H1 (cell line): ENCODE results near the gene C20orf202. TPM values are rescaled to one million over a fixed set of nuclear protein-coding genes. Genes with fewer than 3 reads are reported as not detected.

ENCODE experiments used
- CTCF ChIA-PET: fragments of 300-600 bp; sonication (Branson Sonifier 250); formaldehyde crosslinking; loops from one replicate; lab custom pipeline; 2021; ENCODE audit not compliant: partially characterized antibody; lab: Charles Lee
- POLR2A ChIA-PET: fragments of 300-600 bp; sonication (Branson Sonifier 250); formaldehyde crosslinking; loops from one replicate; lab custom pipeline; 2021; ENCODE audit warnings: inconsistent platforms; ENCODE audit not compliant: partially characterized antibody; lab: Charles Lee
- DNase-seq, 2 experiments: peaks; one replicate each; pipeline versions ENCODE4 v3.0.0 to v3.0.0-alpha.2; 2010 to 2022; ENCODE audit warnings: low spot score in 2 of 2, low read depth in 1 of 2, mixed read lengths in 1 of 2
- FAIRE-seq: peaks from 2 replicates; lab custom pipeline; 2011; peaks lifted over from hg19 to GRCh38; lab: Jason Lieb, UNC
- H2AFZ ChIP-seq: 2 replicates; pipeline ENCODE4 v1.8.1; 2012; ENCODE audit warnings: low read length, inconsistent platforms
- H2AK5ac ChIP-seq: 2 replicates; pipeline ENCODE4 v1.6.1; 2013; ENCODE audit warnings: low read depth, low read length
- H2BK120ac ChIP-seq: replicated peaks from 2 replicates; pipeline ENCODE3; 2013; ENCODE audit warnings: low read depth, low read length, inconsistent platforms
- H2BK12ac ChIP-seq: 2 replicates; pipeline ENCODE4 v1.6.1; 2013; ENCODE audit warnings: low read depth, low read length
- H2BK15ac ChIP-seq: 2 replicates; pipeline ENCODE4 v1.6.1; 2013; ENCODE audit warnings: low read length
- H2BK20ac ChIP-seq: 2 replicates; pipeline ENCODE4 v1.6.1; 2013; ENCODE audit warnings: low read length
- H2BK5ac ChIP-seq: 2 replicates; pipeline ENCODE4 v1.6.1; 2013; ENCODE audit warnings: low read depth, low read length
- H3K14ac ChIP-seq: 2 replicates; pipeline ENCODE4 v1.6.1; 2013; ENCODE audit warnings: inconsistent platforms; ENCODE audit not compliant: insufficient read length
- H3K18ac ChIP-seq: 2 replicates; pipeline ENCODE4 v1.6.1; 2013; ENCODE audit warnings: low read length; ENCODE audit errors: extremely low read depth
- H3K23ac ChIP-seq: 2 replicates; pipeline ENCODE4 v1.6.1; 2013; ENCODE audit warnings: inconsistent platforms; ENCODE audit not compliant: insufficient read length
- H3K23me2 ChIP-seq: 2 replicates; pipeline ENCODE4 v1.6.1; 2013; ENCODE audit warnings: low read depth, low read length
- H3K27ac ChIP-seq: 2 replicates; pipeline ENCODE4 v1.6.1; 2011; ENCODE audit warnings: low read depth, low read length, inconsistent platforms
- H3K27me3 ChIP-seq, 4 experiments: replicated peaks in 1 of 4; 1 replicate in 1 of 4; 2 replicates in 3 of 4; pipeline versions ENCODE4 v1.6.1 to v1.8.1; 2011 to 2013; ENCODE audit warnings: low read length in 3 of 4, mild to moderate bottlenecking in 3 of 4, inconsistent platforms in 2 of 4, mixed read lengths in 2 of 4, moderate library complexity in 1 of 4; ENCODE audit not compliant: control insufficient read depth in 3 of 4, insufficient read depth in 3 of 4; ENCODE audit errors: extremely low read depth in 1 of 4
- H3K36me3 ChIP-seq, 4 experiments: 2 replicates each; pipeline versions ENCODE4 v1.6.1 to v1.8.1; 2011 to 2013; ENCODE audit warnings: mild to moderate bottlenecking in 4 of 4, low read length in 3 of 4, moderate library complexity in 2 of 4, control low read depth in 1 of 4, inconsistent platforms in 1 of 4; ENCODE audit not compliant: insufficient read depth in 4 of 4, control insufficient read depth in 2 of 4
- H3K4ac ChIP-seq: replicated peaks from 2 replicates; pipeline ENCODE3; 2013; ENCODE audit warnings: low read length, low read depth, mixed read lengths, inconsistent platforms; ENCODE audit not compliant: insufficient read length
- H3K4me1 ChIP-seq, 4 experiments: replicated peaks in 1 of 4; 1 replicate in 1 of 4; 2 replicates in 3 of 4; pipeline versions ENCODE4 v1.6.1 to v1.8.1; 2011 to 2013; ENCODE audit warnings: low read length in 3 of 4, inconsistent platforms in 2 of 4, mixed read lengths in 1 of 4; ENCODE audit not compliant: insufficient read depth in 4 of 4, control insufficient read depth in 3 of 4
- H3K4me2 ChIP-seq, 2 experiments: 2 replicates each; pipeline versions ENCODE4 v1.6.1 to v1.8.1; 2011 to 2013; ENCODE audit warnings: low read depth in 2 of 2, low read length in 2 of 2, control low read depth in 1 of 2, inconsistent platforms in 1 of 2, mild to moderate bottlenecking in 1 of 2; ENCODE audit not compliant: insufficient read depth in 1 of 2
- H3K4me3 ChIP-seq, 4 experiments: fragments of 200-600, 300-600 bp in 1 of 4; sonication (generic), shearing (Covaris generic), sonication (Bioruptor Twin) in 1 of 4; 2 replicates each; pipeline versions ENCODE4 v1.5.1 to v1.8.1; 2011 to 2016; ENCODE audit warnings: low read length in 4 of 4, low read depth in 3 of 4, control low read depth in 2 of 4, inconsistent platforms in 2 of 4, mild to moderate bottlenecking in 2 of 4, mixed read lengths in 1 of 4, moderate library complexity in 1 of 4; ENCODE audit not compliant: insufficient read depth in 2 of 4; ENCODE audit errors: extremely low read depth in 1 of 4
- H3K56ac ChIP-seq: replicated peaks from 2 replicates; pipeline ENCODE3; 2013; ENCODE audit warnings: low read depth, mild to moderate bottlenecking, mixed read lengths, low read length, inconsistent platforms; ENCODE audit not compliant: insufficient read length
- H3K79me1 ChIP-seq: 2 replicates; pipeline ENCODE4 v1.6.1; 2013; ENCODE audit warnings: low read depth, low read length, control low read depth
- H3K79me2 ChIP-seq, 2 experiments: 2 replicates each; pipeline versions ENCODE4 v1.6.1 to v1.8.1; 2012 to 2013; ENCODE audit warnings: low read length in 2 of 2, mild to moderate bottlenecking in 2 of 2, inconsistent platforms in 1 of 2; ENCODE audit not compliant: insufficient read depth in 2 of 2, control insufficient read depth in 1 of 2
- H3K9ac ChIP-seq, 4 experiments: replicated peaks in 1 of 4; 1 replicate in 1 of 4; 2 replicates in 3 of 4; pipeline versions ENCODE4 v1.6.1 to v1.8.1; 2011 to 2013; ENCODE audit warnings: low read depth in 3 of 4, low read length in 3 of 4, control low read depth in 2 of 4, mild to moderate bottlenecking in 2 of 4, moderate library complexity in 2 of 4, inconsistent platforms in 1 of 4; ENCODE audit errors: extremely low read depth in 1 of 4
- H3K9me3 ChIP-seq, 2 experiments: 2 replicates each; pipeline versions ENCODE4 v1.6.1 to v1.8.1; 2012 to 2013; ENCODE audit warnings: mild to moderate bottlenecking in 2 of 2, moderate library complexity in 2 of 2, control low read depth in 1 of 2, inconsistent platforms in 1 of 2, low read depth in 1 of 2, low read length in 1 of 2, mixed read lengths in 1 of 2; ENCODE audit not compliant: insufficient read depth in 2 of 2
- H4K20me1 ChIP-seq, 2 experiments: replicated peaks in 1 of 2; 2 replicates each; pipeline versions ENCODE3 to v1.8.1; 2011 to 2013; ENCODE audit warnings: inconsistent platforms in 2 of 2, low read length in 2 of 2, mild to moderate bottlenecking in 1 of 2; ENCODE audit not compliant: insufficient read depth in 2 of 2, control insufficient read depth in 1 of 2
- H4K5ac ChIP-seq: 2 replicates; pipeline ENCODE4 v1.6.1; 2013; ENCODE audit warnings: low read length, low read depth, mixed read lengths, inconsistent platforms; ENCODE audit not compliant: insufficient read length
- H4K8ac ChIP-seq: 2 replicates; pipeline ENCODE4 v1.8.0; 2013; ENCODE audit warnings: mild to moderate bottlenecking, moderate library complexity, low read length, inconsistent platforms; ENCODE audit not compliant: insufficient read depth; ENCODE audit errors: extremely low read depth
- H4K91ac ChIP-seq: replicated peaks from 2 replicates; pipeline ENCODE3; 2013; ENCODE audit warnings: low read length, mixed read lengths, inconsistent platforms; ENCODE audit not compliant: insufficient read length
- BACH1 ChIP-seq: IDR thresholded peaks from 2 replicates; pipeline ENCODE4 v1.6.1; 2012; ENCODE audit warnings: low read length, improper control_type of control experiment
- BRCA1 ChIP-seq: IDR thresholded peaks from 2 replicates; pipeline ENCODE4 v1.6.1; 2012; ENCODE audit warnings: low read depth, low read length, improper control_type of control experiment
- CTCF ChIP-seq, 3 experiments: IDR thresholded peaks; 1 replicate in 2 of 3; 2 replicates in 1 of 3; pipeline versions ENCODE4 v1.5.1 to v1.6.1; 2011; ENCODE audit warnings: low read length in 3 of 3, mild to moderate bottlenecking in 3 of 3, inconsistent platforms in 2 of 3, low read depth in 1 of 3, moderate library complexity in 1 of 3; ENCODE audit not compliant: insufficient read depth in 1 of 3; ENCODE audit errors: control extremely low read depth in 1 of 3
- EGR1 ChIP-seq: IDR thresholded peaks from 2 replicates; pipeline ENCODE4 v1.6.1; 2011; ENCODE audit warnings: low read depth, low read length, borderline replicate concordance
- EZH2 ChIP-seq: fragments of 200-600 bp; sonication (generic); IDR thresholded peaks from 2 replicates; pipeline ENCODE4 v1.7.1; 2012; ENCODE audit warnings: low read depth, mild to moderate bottlenecking, moderate library complexity, low read length, inconsistent platforms; ENCODE audit not compliant: severe bottlenecking
- KDM4A ChIP-seq: IDR thresholded peaks from one replicate; pipeline ENCODE4 v1.7.1; 2012; ENCODE audit warnings: low read depth, mild to moderate bottlenecking, moderate library complexity, low read length, inconsistent platforms; ENCODE audit not compliant: severe bottlenecking
- NANOG ChIP-seq: IDR thresholded peaks from 2 replicates; pipeline ENCODE4 v1.6.1; 2011; ENCODE audit warnings: low read length, low read depth, mild to moderate bottlenecking, inconsistent platforms; ENCODE audit not compliant: insufficient read depth, poor library complexity, severe bottlenecking
- NRF1 ChIP-seq: IDR thresholded peaks from 2 replicates; pipeline ENCODE4 v1.6.1; 2011; ENCODE audit warnings: mild to moderate bottlenecking, low read depth, low read length, improper control_type of control experiment
- SIX5 ChIP-seq: IDR thresholded peaks from 2 replicates; pipeline ENCODE4 v1.6.1; 2011; ENCODE audit warnings: mild to moderate bottlenecking, low read depth, low read length
- USF2 ChIP-seq: IDR thresholded peaks from 2 replicates; pipeline ENCODE4 v1.6.1; 2011; ENCODE audit warnings: low read length, improper control_type of control experiment
- WGBS, 2 experiments: shearing (Covaris generic) in 1 of 2; methylation state at CpG; one replicate each; pipeline versions ENCODE4 v1.1.6 to v1.1.7; 2013 to 2015; ENCODE audit warnings: low lambda C conversion rate in 2 of 2, mixed read lengths in 2 of 2, inconsistent platforms in 1 of 2, low coverage in 1 of 2, missing lambda C conversion rate in 1 of 2; ENCODE audit not compliant: insufficient replicate concordance in 2 of 2, insufficient coverage in 1 of 2, insufficient read length in 1 of 2; ENCODE audit errors: extremely low coverage in 1 of 2, missing lambda C conversion rate in 1 of 2; 5-methylcytosine and 5-hydroxymethylcytosine counted together
- polyA plus RNA-seq, 7 experiments: library from polyadenylated mRNA; depleted of rRNA in 3 of 7; stranded (reverse) in 5 of 7; unstranded in 2 of 7; fragments of >200 nt in 5 of 7; fragments of 200-250 nt in 2 of 7; gene quantifications; 1 replicate in 5 of 7; 2 replicates in 1 of 7; 4 replicates in 1 of 7; pipeline versions ENCODE4 v1.2.1 to v1.2.3, GENCODE V29; 2011 to 2013; ENCODE audit warnings: missing spikeins in 2 of 7, mixed read lengths in 2 of 7
- total RNA-seq: library from RNA; stranded (reverse); fragmentation: NEBNext Ultra II Directional; extraction: Animal tissue kit (Norgen Biotek cat#: 25700); gene quantifications from 2 replicates; pipeline ENCODE4 v1.2.1, GENCODE V29; 2021

The C20orf202 gene
- total and polyA plus RNA-seq, 2 of the 8 experiments (the other 6 are each of a cell fraction or from before 2014, with no cell fraction given), result 0.12 TPM; not detected in 1

- Histone ChIP-seq H2AFZ (no peak overlapping the region), H2AK5ac (no peak overlapping the region), H3K4me3 (no peak overlapping the region), H3K27me3 (no peaks in the 10 kb centered on the region), H3K79me2 (no peaks in the 10 kb centered on the region), H2BK120ac (no peak overlapping the region), H3K18ac (no peak overlapping the region), H4K8ac (no peak overlapping the region), H3K4me2 (no peak overlapping the region), H3K4ac (no peak overlapping the region), H3K79me1 (no peaks in the 10 kb centered on the region), H3K9ac (no peak overlapping the region), H2BK15ac (no peak overlapping the region), H3K23ac (no peak overlapping the region), H3K9me3 (peaks cover 0 to 2% of the 10 kb centered on the region in 2 experiments; a peak in 1 of 4 replicates), H4K5ac (no peak overlapping the region), H2BK20ac (no peak overlapping the region), H3K23me2 (no peaks in the 10 kb centered on the region), H3K56ac (no peak overlapping the region), H3K27ac (no peak overlapping the region), H3K36me3 (no peaks in the 10 kb centered on the region; a peak in 1 of 8 replicates), H2BK5ac (no peak overlapping the region), H2BK12ac (no peak overlapping the region), H3K4me1 (no peaks in the 10 kb centered on the region), H4K91ac (no peak overlapping the region), H3K14ac (no peak overlapping the region), H4K20me1 (no peaks in the 10 kb centered on the region)
- FAIRE-seq (no peak), DNase-seq (no peak)
- POLR2A ChIA-PET, result no interaction called here
- WGBS, 2 experiments, result 91% methylated on average over 3 of the region's 3 CpGs; no CpG with 5 or more reads in 1 of the 2 experiments
- CTCF ChIA-PET, result interaction anchor here (1.6 kb wide), 1 partner anchor 10 kb away, joined by 4 read pairs; no protein-coding TSS in a partner anchor
- no peak for TF ChIP-seq CTCF (IDR thresholded peaks at IDR 0.05; ENCODE audit: control extremely low read depth in 1 of 3, insufficient read depth in 1 of 3, low read depth in 1 of 3, low read length in 3 of 3)
- TF ChIP-seq NRF1, result no peak
- TF ChIP-seq BRCA1, result no peak
- TF ChIP-seq SIX5, result no peak
- TF ChIP-seq USF2, result no peak
- TF ChIP-seq NANOG, result no peak
- TF ChIP-seq BACH1, result no peak
- TF ChIP-seq KDM4A, result no peak
- TF ChIP-seq EZH2, result no peak
- no peak for TF ChIP-seq EGR1
Measured at GRCh38 chr20:1252416-1252815, 49.2 kb downstream of the C20orf202 start.
